Neural progenitor cell (in vitro differentiated cells): ENCODE data around the gene KLF9. TPM values are rescaled to one million over a fixed set of nuclear protein-coding genes. Genes with fewer than 3 reads are reported as not detected.
"Not testable (repeated sequence)": the region's sequence is repeated elsewhere in the genome, so short reads cannot be mapped to it uniquely, and the experiment has no call there.

Experiments
- DNase-seq: peaks from one replicate; pipeline ENCODE4 v3.0.0-alpha.2; 2016; ENCODE audit warnings: low spot score
- H2AFZ ChIP-seq: fragments of 200-600 bp; sonication (generic); replicated peaks from 2 replicates; pipeline ENCODE4 v1.6.1; 2016; ENCODE audit warnings: antibody characterized with exemption
- H3F3A ChIP-seq: fragments of 200-600 bp; sonication (generic); 2 replicates; pipeline ENCODE4 v1.6.1; 2016; ENCODE audit warnings: antibody characterized with exemption, low read depth
- H3K27ac ChIP-seq: fragments of 200-600 bp; sonication (generic); 2 replicates; pipeline ENCODE4 v1.5.1; 2016; ENCODE audit warnings: mild to moderate bottlenecking
- H3K27me3 ChIP-seq: fragments of 200-600 bp; sonication (generic); 2 replicates; pipeline ENCODE4 v1.6.1; 2016; ENCODE audit warnings: mild to moderate bottlenecking, moderate library complexity
- H3K36me3 ChIP-seq: fragments of 200-600 bp; sonication (generic); 2 replicates; pipeline ENCODE4 v1.5.1; 2016
- H3K4me1 ChIP-seq: fragments of 200-600 bp; sonication (generic); 2 replicates; pipeline ENCODE4 v1.6.1; 2016; ENCODE audit warnings: mixed run types
- H3K4me2 ChIP-seq: fragments of 200-600 bp; sonication (generic); 2 replicates; pipeline ENCODE4 v1.6.1; 2016
- H3K4me3 ChIP-seq: fragments of 200-600 bp; sonication (generic); 2 replicates; pipeline ENCODE4 v1.5.1; 2016
- H3K79me2 ChIP-seq: fragments of 200-600 bp; sonication (generic); 2 replicates; pipeline ENCODE4 v1.6.1; 2016; ENCODE audit warnings: low read depth
- H3K9ac ChIP-seq: fragments of 200-600 bp; sonication (generic); 2 replicates; pipeline ENCODE4 v1.6.1; 2016
- H3K9me3 ChIP-seq: fragments of 200-600 bp; sonication (generic); 2 replicates; pipeline ENCODE4 v1.5.1; 2016; ENCODE audit warnings: low read depth
- H4K20me1 ChIP-seq: fragments of 200-600 bp; sonication (generic); 2 replicates; pipeline ENCODE4 v1.6.1; 2016; ENCODE audit warnings: low read depth
- H3K27ac Mint-ChIP-seq: 3 replicates; pipeline ENCODE4 v1.8.0; 2021; ENCODE audit warnings: mixed read lengths
- H3K27me3 Mint-ChIP-seq: 2 replicates; pipeline ENCODE4 v1.8.0; 2022; ENCODE audit warnings: low read depth, mild to moderate bottlenecking, inconsistent platforms, moderate library complexity, mixed read lengths; ENCODE audit not compliant: insufficient read depth
- H3K36me3 Mint-ChIP-seq: 3 replicates; pipeline ENCODE4 v1.8.0; 2021; ENCODE audit warnings: mixed read lengths
- H3K4me1 Mint-ChIP-seq: 3 replicates; pipeline ENCODE4 v1.8.0; 2021; ENCODE audit warnings: mixed read lengths
- H3K4me3 Mint-ChIP-seq: 3 replicates; pipeline ENCODE4 v1.8.0; 2021; ENCODE audit warnings: mild to moderate bottlenecking, moderate library complexity, mixed read lengths
- H3K9me3 Mint-ChIP-seq: 3 replicates; pipeline ENCODE4 v1.8.0; 2020; ENCODE audit warnings: mixed read lengths
- CTCF ChIP-seq: fragments of 200-600 bp; sonication (generic); IDR thresholded peaks from 2 replicates; pipeline ENCODE4 v1.5.1; 2017; ENCODE audit warnings: antibody characterized with exemption, mild to moderate bottlenecking
- EZH2 ChIP-seq: fragments of 200-600 bp; sonication (generic); IDR thresholded peaks from 2 replicates; pipeline ENCODE4 v1.6.1; 2017; ENCODE audit warnings: antibody characterized with exemption, mild to moderate bottlenecking, moderate library complexity
- EZH2phosphoT487 ChIP-seq: fragments of 200-600 bp; sonication (generic); IDR thresholded peaks from 2 replicates; pipeline ENCODE4 v1.6.1; 2017; ENCODE audit warnings: antibody characterized with exemption
- total RNA-seq: library from RNA; depleted of rRNA; stranded (reverse); fragments of >200 nt; gene quantifications from 2 replicates; pipeline ENCODE4 v1.2.3, GENCODE V29; 2015; ENCODE audit warnings: low replicate concordance

Gene KLF9
- total RNA-seq, 1 donor from 2014 or later, result 0.41 TPM

GRCh38 chr9:70402213-70402612 lies 12.2 kb downstream of the KLF9 start:
- Histone ChIP-seq H4K20me1 (no peaks in the 10 kb centered on the region), H3K4me1 (peaks cover 14% of the 10 kb centered on the region), H3K9ac (no peak overlapping the region), H3K4me3 (no peak overlapping the region), H3K79me2 (no peaks in the 10 kb centered on the region), H2AFZ (no peak overlapping the region), H3K9me3 (no peaks in the 10 kb centered on the region), H3K27me3 (no peaks in the 10 kb centered on the region), H3K4me2 (no peak overlapping the region), H3F3A (peaks cover 8% of the 10 kb centered on the region), H3K27ac (no peak overlapping the region), H3K36me3 (no peaks in the 10 kb centered on the region)
- TF ChIP-seq CTCF (no peak), EZH2 (no peak), EZH2phosphoT487 (no peak)
- no peaks in the 10 kb centered on the region for H3K36me3 Mint-ChIP-seq
- no peak overlapping the region for H3K4me3 Mint-ChIP-seq
- no peaks in the 10 kb centered on the region for H3K27me3 Mint-ChIP-seq
- DNase-seq, result no peak
- H3K4me1 Mint-ChIP-seq, result peaks cover 11% of the 10 kb centered on the region
- no peaks in the 10 kb centered on the region for H3K9me3 Mint-ChIP-seq
- H3K27ac Mint-ChIP-seq, result no peak overlapping the region

GRCh38 chr9:70401241-70401640 lies 13.2 kb downstream of the KLF9 start:
- H3K79me2 ChIP-seq, H3K9me3 ChIP-seq, H3K9me3 Mint-ChIP-seq, H3K4me3 Mint-ChIP-seq, H2AFZ ChIP-seq, H3K4me3 ChIP-seq, H3K27ac Mint-ChIP-seq, H3K36me3 ChIP-seq, H3K27me3 Mint-ChIP-seq, H3K9ac ChIP-seq, H3K27ac ChIP-seq, H3K4me1 Mint-ChIP-seq, H3K4me2 ChIP-seq, H3K4me1 ChIP-seq, H4K20me1 ChIP-seq, H3K27me3 ChIP-seq, H3K36me3 Mint-ChIP-seq, H3F3A ChIP-seq, DNase-seq: not testable (repeated sequence)

- no peaks in the 10 kb centered on the region for H3K9me3 Mint-ChIP-seq
- Histone ChIP-seq H3K9ac (no peak overlapping the region), H3K4me2 (no peak overlapping the region), H3K79me2 (no peaks in the 10 kb centered on the region), H3F3A (no peaks in the 10 kb centered on the region), H3K36me3 (no peaks in the 10 kb centered on the region), H2AFZ (no peak overlapping the region), H3K4me3 (no peak overlapping the region), H3K9me3 (no peaks in the 10 kb centered on the region), H3K27ac (no peak overlapping the region), H4K20me1 (no peaks in the 10 kb centered on the region), H3K4me1 (no peaks in the 10 kb centered on the region), H3K27me3 (no peaks in the 10 kb centered on the region)
- H3K27ac Mint-ChIP-seq, result no peak overlapping the region
- H3K4me3 Mint-ChIP-seq, result no peak overlapping the region
- no peak for DNase-seq
- H3K27me3 Mint-ChIP-seq, result no peaks in the 10 kb centered on the region
- TF ChIP-seq EZH2phosphoT487 (no peak), CTCF (no peak), EZH2 (no peak)
- no peaks in the 10 kb centered on the region for H3K36me3 Mint-ChIP-seq
- no peaks in the 10 kb centered on the region for H3K4me1 Mint-ChIP-seq
Measured at GRCh38 chr9:70400107-70400892, 14.2 kb downstream of the KLF9 start.

- no peak overlapping the region for H3K27ac Mint-ChIP-seq
- H2AFZ ChIP-seq, result no peak overlapping the region
- H3K27ac ChIP-seq, result no peak overlapping the region
- H3K9me3 Mint-ChIP-seq, result no peaks in the 10 kb centered on the region
- H3K4me2 ChIP-seq, result no peak overlapping the region
- H3K79me2 ChIP-seq, result no peaks in the 10 kb centered on the region
- H3K27me3 Mint-ChIP-seq, result no peaks in the 10 kb centered on the region
- no peaks in the 10 kb centered on the region for H3K36me3 ChIP-seq
- no peaks in the 10 kb centered on the region for H4K20me1 ChIP-seq
- DNase-seq, result no peak
- TF ChIP-seq EZH2phosphoT487 (no peak), EZH2 (no peak), CTCF (no peak)
- no peaks in the 10 kb centered on the region for H3K4me1 Mint-ChIP-seq
- no peak overlapping the region for H3K4me3 ChIP-seq
- H3K27me3 ChIP-seq, result no peaks in the 10 kb centered on the region
- no peaks in the 10 kb centered on the region for H3K9me3 ChIP-seq
- no peaks in the 10 kb centered on the region for H3K4me1 ChIP-seq
- no peak overlapping the region for H3K9ac ChIP-seq
- no peak overlapping the region for H3K4me3 Mint-ChIP-seq
- H3K36me3 Mint-ChIP-seq, result no peaks in the 10 kb centered on the region
- no peaks in the 10 kb centered on the region for H3F3A ChIP-seq
Measured at GRCh38 chr9:70399141-70399540, 15.3 kb downstream of the KLF9 start.
